ENCODE results near the gene LASP1NB.
"Not testable (repeated sequence)": the region's sequence is repeated elsewhere in the genome, so short reads cannot be mapped to it uniquely, and the experiment has no call there.

Gene LASP1NB

DNA sequence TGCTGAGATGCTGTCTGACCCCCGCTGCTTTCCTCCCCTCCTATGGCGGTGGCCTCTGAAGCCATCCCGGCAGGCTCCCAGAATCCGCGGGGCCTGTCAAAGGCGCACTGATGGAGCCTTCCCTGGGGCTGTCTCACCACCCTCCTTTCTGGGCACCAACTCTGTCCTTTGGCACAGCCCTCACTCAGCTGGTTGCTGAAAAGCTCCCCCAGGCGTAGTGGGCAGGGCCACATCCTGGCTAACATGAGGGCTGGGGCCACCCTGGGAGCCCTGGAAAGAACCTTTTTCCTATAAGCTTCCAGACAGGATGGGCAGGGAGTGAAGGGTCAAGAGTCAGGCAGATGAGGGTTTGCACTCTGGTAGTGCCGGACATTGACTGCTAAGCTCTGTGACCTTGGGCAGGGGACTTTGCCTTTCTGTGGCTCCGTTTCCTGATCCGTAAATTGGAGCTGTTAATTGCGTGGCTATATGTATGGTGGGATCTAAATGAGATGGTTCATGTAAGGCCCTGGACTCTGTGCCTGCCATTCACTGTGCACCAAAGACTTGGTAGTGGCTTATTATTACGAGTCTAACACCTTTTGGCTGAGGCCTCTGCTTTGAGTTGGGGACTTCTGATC, 27.6 kb upstream of the LASP1NB start:
- no peak for DNase-seq

- DNase-seq, result peak in 1 of 2 experiments; percentile 30
Measured at GRCh38 chr17:38898291-38898679, 27.1 kb upstream of the LASP1NB start.

GRCh38 chr17:38898812-38899348, 26.5 kb upstream of the LASP1NB start:
- DNase-seq, result peak; percentile 78 to 88

DNA sequence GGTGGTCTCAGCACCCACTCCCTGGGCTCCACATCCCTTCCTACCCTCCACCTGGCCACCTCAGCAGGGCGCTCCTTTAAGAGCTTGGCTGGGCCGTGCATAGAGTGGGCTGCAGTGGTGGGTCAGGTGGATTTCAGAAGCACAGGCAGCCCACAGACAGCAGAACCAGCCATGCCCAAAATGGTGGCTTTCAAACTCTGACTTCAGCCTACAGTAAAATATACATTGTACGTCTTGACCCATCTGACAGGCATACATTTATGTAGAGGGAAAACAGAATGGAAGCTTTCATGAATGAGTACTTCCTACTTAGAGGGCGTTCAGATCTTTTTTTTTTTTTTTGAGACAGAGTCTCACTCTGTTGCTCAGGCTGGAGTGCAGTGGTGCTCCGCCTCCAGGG, 26.0 kb upstream of the LASP1NB start:
- no peak for DNase-seq

- no peak for DNase-seq
Measured at GRCh38 chr17:38900978-38901656, 24.3 kb upstream of the LASP1NB start.

DNA sequence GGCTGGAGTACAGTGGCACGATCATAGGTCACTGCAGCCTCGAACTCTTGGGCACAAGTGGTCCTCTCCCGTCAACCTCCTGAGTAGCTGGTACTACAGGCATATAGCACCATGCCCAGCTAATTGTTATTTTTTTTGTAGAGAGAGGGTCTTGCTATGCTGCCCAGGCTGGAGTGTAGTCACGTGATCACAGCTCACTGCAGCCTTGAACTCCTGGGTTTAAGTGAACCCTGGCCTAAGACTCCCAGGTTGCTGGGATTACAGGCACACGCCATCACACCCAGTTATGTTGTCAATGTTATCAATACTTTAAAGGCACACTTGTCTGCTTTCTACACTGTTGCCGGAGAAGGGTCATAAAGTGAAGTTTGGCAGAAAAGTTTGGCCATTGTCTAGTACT, 22.0 kb upstream of the LASP1NB start:
- no peak for DNase-seq

DNA sequence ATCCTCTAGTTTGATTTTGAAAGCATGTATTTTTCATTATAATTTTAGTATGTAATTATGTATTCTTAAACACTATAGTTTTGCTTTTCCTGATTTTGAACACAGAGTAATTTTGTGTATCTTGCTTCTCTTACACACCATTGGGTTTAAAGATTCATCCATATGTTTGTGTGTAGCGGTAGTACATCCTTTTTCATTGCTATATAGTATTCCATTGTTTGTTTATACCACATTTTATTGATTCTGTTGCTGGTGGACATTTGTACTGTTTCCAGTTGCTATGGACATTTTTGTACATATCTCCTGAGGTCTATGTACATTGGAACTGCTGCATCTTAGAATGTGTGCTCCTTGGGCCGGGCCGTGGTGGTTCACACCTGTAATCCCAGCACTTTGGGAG, 20.5 kb upstream of the LASP1NB start:
- no peak for DNase-seq

DNA sequence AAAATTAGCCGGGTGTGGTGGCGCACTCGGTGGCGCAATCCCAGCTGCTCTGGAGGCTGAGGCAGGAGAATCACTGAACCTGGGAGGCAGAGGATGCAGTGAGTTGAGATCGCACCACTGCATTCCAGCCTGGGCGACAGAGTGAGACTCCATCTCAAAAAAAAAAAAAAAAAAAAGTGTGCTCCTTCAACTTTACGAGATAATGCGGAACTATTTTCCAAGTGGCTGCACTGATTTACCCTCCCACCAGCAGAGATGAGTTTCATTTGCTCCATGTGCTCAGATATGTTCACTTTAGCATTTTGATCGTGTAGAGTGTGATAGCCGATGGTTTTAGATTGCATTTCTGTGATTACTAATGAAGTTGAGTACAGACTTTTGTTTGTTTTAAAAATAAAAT, 20.0 kb upstream of the LASP1NB start:
- no peak for DNase-seq

DNA sequence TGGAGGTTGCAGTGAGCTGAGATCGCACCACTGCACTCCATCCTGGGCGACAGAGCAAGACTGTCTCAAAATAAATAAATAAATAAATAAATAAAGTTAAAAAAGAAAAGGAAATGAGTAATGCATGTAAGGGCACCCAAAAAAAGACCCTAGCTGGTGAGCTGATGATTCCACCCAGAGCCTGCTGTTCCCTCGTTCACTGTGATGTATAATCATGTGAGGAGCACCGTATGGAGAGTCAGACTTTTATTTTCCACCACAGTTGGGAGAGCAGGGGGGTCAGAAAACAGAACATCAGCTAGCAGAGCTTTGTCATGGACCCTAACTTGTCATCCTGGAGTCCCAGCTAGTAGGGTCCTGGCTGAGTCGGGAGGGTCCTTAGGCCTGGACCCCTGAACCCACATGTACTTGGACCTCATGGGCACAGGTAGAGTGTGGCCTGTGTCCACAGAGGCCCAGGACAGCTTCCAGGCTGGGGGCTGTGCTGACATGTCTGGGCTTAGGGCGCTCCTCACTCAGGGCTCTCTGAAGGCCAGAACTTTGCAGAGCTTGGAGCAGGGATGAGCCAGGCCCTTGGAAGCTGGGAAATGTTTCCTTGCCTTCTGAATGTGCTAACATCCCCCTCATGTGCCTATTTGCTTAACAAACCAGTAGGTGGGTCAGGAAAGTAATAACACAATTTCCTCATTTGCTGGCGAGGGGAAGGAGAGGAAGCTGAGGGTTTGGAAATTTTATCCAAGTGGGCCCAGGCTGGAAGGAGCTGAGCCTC, 18.8 kb upstream of the LASP1NB start:
- no peak for DNase-seq

DNA sequence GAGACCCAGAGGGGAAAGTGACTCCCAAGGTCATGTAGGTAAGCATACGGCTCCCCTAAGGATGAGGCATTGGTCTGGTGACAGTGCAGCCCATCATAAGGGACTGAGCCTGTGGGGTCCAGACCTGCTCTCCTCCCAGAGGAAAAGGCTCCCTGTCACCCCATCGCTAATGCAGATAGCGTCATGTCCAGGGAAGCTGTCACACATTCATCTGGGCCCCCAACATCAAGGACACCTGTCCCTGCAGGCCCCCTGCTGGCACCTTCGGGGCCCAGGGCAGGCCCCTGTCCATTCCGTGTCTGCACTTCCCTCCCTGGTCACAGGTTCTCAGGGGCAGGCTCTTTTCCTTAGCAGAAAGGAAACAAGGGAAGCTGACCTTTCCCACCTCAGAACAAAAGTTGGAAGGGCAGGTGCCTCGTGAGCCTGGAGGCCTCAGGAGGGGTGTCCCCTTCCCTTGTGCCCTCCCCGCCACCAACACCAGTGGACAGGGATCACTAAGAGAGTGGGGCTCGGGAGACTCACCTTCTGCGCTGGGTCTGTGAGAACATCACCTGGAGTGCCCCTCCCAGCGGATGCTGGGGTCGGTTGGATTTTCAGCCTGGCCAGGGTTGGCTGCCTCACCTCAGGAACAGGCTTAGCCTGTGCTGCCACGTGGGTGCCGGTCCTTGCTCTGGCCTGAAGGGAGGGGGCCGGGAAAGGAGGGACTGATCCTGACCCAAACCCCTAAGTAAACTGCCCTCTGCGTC, 17.3 kb upstream of the LASP1NB start:
- DNase-seq, result no peak

DNA sequence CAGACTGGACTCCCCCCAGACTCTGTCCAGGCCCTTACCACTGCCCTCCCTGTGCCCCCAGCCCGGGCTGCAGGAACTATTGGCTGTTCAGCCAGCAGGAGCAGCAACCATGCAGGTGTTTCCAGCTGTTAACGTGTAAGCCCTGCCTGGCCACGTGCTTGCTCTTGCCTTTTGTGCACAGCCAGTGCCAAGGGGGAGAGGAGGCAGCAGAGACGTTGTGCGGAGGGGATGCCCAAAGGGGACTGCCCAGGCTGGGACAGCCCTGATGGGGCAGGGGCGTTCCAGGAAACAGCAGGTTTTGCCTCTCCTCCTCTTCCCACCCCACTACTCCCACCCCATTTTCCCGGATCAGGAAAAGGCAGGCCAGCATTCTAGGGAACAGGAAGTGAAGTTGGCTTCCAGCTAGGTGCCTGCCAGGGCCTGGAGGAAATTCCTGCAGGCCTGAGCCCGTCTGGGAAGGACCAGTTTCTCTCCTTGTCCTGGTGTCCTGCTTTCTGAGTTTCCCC, 16.7 kb upstream of the LASP1NB start:
- no peak for DNase-seq

DNA sequence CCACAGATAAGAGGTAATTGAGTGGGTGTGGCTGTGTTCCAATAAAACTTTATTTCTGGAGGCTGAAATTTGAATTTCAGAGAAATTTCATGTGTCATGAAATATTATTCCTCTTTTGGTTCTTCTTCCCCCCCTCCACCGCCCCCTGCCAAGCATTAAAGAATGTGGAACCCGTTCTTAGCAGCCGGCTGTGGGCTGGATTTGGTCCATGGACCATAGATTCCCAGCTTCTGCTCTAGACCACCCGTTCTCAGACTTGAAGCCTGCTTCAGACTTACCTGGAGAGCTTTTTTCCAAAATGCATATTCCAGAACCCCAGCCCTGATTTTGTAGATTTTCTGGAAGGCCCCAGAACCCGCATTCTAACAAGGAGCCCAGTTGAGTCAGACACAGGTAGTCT, 15.1 kb upstream of the LASP1NB start:
- no peak for DNase-seq

GRCh38 chr17:38911081-38911730, 14.2 kb upstream of the LASP1NB start:
- no peak for DNase-seq

- not testable (repeated sequence) for DNase-seq
Measured at GRCh38 chr17:38911731-38912081, 13.7 kb upstream of the LASP1NB start.

DNA sequence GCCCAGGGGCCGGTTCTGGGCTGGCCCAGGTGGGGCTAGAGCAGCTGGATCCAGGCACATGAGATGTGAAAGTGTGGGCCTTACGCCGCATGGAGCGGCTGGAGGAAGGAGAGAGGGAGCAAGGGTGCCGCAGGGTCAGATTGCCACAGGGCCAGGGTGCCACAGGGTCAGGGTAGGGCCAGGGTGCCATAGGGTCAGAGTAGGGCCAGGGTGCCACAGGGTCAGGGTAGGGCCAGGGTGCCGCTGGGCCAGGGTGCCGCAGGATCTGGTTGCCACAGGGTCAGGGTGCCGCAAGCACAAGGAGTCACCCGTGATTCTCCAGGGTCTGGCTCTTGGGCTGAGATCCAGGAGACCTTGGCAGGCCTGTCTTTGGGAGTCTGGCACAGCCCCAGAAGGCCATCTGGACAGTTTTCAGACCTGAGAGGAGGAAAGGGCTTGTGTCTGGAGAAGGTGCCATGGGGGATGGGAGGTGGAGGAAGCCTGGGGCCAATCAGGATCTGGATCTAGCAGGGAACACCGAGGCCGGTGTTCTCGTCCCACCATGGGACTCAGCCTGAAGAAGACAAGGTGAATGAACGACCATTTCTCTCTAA, 13.1 kb upstream of the LASP1NB start:
- no peak for DNase-seq

DNA sequence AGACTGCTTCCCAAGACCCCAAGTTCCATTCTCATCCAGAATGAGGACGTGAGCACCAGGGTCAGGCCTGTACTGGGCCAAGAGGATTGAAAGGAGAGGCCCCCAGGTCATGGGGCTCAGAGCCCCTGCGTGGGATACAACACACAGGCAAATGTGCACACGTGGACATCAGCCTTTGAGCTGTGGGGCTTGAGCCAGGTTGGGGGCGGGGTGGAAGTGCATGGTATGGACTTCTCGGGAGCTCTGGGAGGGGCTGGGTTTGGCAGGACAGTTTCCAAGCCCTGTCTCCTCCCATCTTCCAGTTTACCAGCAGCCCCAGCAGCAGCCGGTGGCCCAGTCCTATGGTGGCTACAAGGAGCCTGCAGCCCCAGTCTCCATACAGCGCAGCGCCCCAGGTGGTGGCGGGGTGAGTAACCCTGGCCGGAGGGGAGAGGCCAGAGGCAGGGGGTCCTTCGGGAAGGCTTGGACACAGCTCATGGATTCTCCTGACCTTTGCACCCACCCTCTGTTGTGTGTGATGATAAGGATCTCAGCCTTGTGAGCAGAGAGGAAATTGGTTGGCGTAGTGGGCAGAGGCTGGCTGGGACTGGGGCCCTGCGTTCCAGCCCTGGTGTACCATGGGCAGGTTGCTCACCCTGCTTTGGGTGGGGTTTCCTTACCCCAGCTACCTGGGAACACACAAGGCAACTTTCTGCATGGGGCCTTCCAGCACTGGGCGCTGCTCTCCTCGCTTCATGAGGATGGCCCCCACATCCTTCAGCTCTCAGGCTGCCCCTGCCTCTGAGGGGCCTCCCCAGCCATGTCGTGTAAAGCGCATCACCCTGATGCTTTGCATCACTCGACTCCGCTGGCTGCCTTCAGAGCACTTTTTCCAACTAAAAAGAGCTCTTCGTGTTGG, 10.4 kb upstream of the LASP1NB start:
- no peak for DNase-seq

DNA sequence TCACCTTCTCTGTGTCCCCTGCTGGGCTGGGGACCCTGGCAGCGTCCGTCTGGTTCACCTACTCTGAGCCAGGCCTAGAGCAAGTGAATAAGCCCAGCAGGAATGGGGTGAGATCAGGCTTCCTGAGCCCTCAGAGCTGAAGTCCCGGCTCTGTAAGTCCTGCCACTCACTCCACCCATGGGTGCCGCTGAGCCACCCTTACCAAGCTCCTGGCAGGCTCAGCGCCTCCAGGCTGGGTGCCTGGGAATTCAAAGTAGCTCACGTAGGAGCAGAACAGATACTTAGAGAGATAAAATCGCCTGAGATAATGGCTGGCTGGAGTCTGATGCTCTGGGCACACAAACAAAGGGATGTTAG, 9.8 kb upstream of the LASP1NB start:
- DNase-seq, result no peak

GRCh38 chr17:38916771-38917170, 8.6 kb upstream of the LASP1NB start:
- no peak for DNase-seq

GRCh38 chr17:38917259-38917658, 8.2 kb upstream of the LASP1NB start:
- DNase-seq, result no peak

DNA sequence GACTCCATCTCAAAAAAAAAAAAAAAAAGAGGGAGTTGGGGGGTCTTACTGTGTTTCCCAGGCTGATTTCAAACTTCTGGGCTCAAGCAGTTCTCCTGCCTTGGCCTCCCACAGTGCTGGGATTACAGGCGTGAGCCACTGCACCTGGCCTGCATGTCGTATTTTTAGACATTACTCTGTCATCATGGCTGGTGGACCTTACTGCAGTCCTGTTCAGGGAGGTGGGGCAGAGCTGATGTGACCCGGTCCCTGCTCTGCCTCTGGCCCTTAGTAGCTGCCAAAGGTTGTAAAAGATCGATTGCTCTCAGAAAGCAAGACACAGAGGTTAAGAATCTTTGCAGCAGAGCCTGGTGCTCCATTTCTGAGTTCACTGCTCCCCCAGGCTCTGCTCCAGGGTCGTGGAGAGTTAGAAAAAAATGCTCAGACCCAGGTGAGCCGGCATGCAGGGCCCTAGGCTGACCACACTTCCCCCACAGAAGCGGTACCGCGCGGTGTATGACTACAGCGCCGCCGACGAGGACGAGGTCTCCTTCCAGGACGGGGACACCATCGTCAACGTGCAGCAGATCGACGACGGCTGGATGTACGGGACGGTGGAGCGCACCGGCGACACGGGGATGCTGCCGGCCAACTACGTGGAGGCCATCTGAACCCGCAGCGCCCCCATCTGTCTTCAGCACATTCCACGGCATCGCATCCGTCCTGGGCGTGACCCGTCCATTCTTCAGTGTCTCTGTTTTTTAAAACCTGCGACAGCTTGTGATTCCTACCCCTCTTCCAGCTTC, 7.1 kb upstream of the LASP1NB start:
- DNase-seq, result no peak

All from stimulated activated CD4-positive, alpha-beta T cell treated with anti-CD3 and anti-CD28 coated beads, Interleukin-4, amount 100 ng/mL, for 4 hours (primary cell).